Right lobe of liver (tissue), 4 donors: ENCODE measurements around the gene MARVELD1.

Source experiments
- POLR2A ChIP-seq: fragments of 450-650 bp; IDR thresholded peaks from one replicate; pipeline ENCODE4 v1.6.1; 2017; ENCODE audit warnings: antibody characterized with exemption, mild to moderate bottlenecking
- TF ChIP-seq, protein P1 (sequence below), 4 donors: fragments of 200-600 bp in 3 of 4; fragments of 450-650 bp in 1 of 4; IDR thresholded peaks; one replicate each; pipeline versions ENCODE4 v1.5.1 to v1.8.0; 2016 to 2022; ENCODE audit warnings: antibody characterized with exemption in 4 of 4, mild to moderate bottlenecking in 2 of 4
- donor health status: DM: no; HTN: no; CAD: no.
- donor health status: DM: no; HTN: no; CAD: no.
- donor health status: DM: no; HTN: yes; CAD: no.

DNA sequence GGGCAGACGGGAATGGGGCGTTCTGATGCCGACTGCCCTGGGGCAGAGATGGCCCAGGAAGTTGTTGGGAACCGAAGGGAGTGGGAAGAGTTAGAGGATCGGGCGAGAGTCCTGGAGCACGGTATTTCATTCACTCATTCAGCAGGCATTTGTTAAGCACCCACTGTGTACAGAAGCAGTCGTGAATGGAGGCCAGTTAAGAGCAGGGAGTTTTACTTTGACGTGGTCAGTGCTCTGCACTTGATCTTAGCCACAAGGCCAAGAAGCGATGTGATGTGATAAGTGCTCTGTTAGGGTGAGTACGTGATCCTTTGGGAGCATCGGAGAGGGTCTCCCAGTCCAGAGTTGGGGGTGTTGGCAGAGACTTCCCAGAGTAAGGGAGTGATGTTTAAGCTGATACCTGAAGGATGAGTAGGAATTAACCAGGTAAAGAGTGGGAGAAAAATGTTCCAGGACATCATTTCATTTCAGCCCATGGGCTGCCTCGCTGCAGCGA lies 24.3 kb downstream of the MARVELD1 start:
- no peak for TF ChIP-seq POLR2A
- TF ChIP-seq, protein P1, sequence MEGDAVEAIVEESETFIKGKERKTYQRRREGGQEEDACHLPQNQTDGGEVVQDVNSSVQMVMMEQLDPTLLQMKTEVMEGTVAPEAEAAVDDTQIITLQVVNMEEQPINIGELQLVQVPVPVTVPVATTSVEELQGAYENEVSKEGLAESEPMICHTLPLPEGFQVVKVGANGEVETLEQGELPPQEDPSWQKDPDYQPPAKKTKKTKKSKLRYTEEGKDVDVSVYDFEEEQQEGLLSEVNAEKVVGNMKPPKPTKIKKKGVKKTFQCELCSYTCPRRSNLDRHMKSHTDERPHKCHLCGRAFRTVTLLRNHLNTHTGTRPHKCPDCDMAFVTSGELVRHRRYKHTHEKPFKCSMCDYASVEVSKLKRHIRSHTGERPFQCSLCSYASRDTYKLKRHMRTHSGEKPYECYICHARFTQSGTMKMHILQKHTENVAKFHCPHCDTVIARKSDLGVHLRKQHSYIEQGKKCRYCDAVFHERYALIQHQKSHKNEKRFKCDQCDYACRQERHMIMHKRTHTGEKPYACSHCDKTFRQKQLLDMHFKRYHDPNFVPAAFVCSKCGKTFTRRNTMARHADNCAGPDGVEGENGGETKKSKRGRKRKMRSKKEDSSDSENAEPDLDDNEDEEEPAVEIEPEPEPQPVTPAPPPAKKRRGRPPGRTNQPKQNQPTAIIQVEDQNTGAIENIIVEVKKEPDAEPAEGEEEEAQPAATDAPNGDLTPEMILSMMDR (IDR thresholded peaks at IDR 0.05) = no peak
